Mucosa of descending colon (tissue), 3 donors: Measurements from ENCODE around the gene MOB3A. TPM values are rescaled to one million over a fixed set of nuclear protein-coding genes. Genes with fewer than 3 reads are reported as not detected.
A peak's percentile ranks its signal among the peaks of the same experiment; 100 is the strongest.

ENCODE experiments used
- ATAC-seq: fragments of 200-7000 bp; cut with Tn5 transposase; one replicate; pipeline ENCODE4 v1.9.1; 2020; ENCODE audit warnings: mild to moderate bottlenecking, moderate library complexity
- DNase-seq, 3 donors: peaks; one replicate each; pipeline ENCODE4 v3.0.0-alpha.2; 2020
- H3K36me3 ChIP-seq: fragments of 200-600 bp; one replicate; pipeline ENCODE4 v1.8.0; 2021; ENCODE audit warnings: low read depth, mild to moderate bottlenecking
- H3K4me1 ChIP-seq: fragments of 200-600 bp; one replicate; pipeline ENCODE4 v1.8.0; 2021; ENCODE audit warnings: low read depth, mild to moderate bottlenecking
- H3K4me3 ChIP-seq: fragments of 200-600 bp; one replicate; pipeline ENCODE4 v1.8.0; 2021; ENCODE audit warnings: mild to moderate bottlenecking
- H3K9me3 ChIP-seq: fragments of 200-600 bp; one replicate; pipeline ENCODE4 v1.8.0; 2021; ENCODE audit warnings: mild to moderate bottlenecking
- intact Hi-C, 2 donors: fragments of 100-400 bp; cut with DNase I in 1 of 2; cut with micrococcal nuclease in 1 of 2; formaldehyde crosslinking; loops; one replicate each; pipeline versions ENCODE4 v1.11.0 to v1.11.1; 2022; cut with DNase I, micrococcal nuclease
- total RNA-seq, 3 donors: library from RNA; stranded (reverse); fragmentation: NEBNext Ultra II Directional in 2 of 3; extraction: Animal tissue kit (Norgen Biotek cat#: 25700) in 2 of 3; gene quantifications; one replicate each; pipeline versions ENCODE4 v1.2.1 to v1.2.4, GENCODE V29; 2021 to 2023
- TF ChIP-seq, protein P1 (sequence below): fragments of 200-600 bp; IDR thresholded peaks from one replicate; pipeline ENCODE4 v1.8.0; 2022; ENCODE audit warnings: antibody characterized with exemption, mild to moderate bottlenecking
- donor health status: DM: no; HTN: no; CAD: no; lungs with moderate emphysema.
- donor health status: DM: no; HTN: no; CAD: no.
- donor health status: DM: no; HTN: yes; CAD: no.

MOB3A gene
- total RNA-seq, 3 donors from 2014 or later: 39.8 to 76.8 (median 43.7) TPM

DNA sequence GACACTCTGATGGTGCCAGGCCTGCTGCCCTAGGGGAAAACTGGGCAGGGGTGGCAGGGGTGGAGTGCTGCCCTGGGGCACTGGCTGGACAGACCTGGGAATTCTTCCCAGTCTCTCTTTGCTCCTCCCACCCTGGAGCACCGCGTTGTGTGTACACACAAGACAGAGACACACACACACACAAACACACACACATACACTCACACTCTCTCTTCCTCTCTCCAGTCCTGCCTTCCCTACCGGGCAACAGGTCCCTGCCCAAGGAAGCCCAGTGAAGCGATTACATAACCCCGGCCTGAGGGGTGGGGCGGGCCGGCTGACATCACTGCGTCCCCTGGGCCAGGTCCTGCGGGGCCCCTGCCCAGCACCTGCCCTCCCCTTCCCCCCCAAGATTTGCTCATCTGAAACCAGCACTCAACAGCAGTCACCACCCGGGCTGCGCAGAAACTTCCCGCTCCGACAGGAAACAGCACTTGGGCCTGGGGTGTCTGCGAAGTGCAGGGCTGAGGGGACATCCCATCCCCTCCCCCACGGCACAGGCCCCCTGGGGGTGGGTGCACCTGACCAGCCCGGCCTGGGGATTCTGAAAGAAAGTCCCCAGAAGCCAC is 46.3 kb downstream of the MOB3A start:
- no peaks in the 10 kb centered on the region for H3K36me3 ChIP-seq
- TF ChIP-seq, protein P1, sequence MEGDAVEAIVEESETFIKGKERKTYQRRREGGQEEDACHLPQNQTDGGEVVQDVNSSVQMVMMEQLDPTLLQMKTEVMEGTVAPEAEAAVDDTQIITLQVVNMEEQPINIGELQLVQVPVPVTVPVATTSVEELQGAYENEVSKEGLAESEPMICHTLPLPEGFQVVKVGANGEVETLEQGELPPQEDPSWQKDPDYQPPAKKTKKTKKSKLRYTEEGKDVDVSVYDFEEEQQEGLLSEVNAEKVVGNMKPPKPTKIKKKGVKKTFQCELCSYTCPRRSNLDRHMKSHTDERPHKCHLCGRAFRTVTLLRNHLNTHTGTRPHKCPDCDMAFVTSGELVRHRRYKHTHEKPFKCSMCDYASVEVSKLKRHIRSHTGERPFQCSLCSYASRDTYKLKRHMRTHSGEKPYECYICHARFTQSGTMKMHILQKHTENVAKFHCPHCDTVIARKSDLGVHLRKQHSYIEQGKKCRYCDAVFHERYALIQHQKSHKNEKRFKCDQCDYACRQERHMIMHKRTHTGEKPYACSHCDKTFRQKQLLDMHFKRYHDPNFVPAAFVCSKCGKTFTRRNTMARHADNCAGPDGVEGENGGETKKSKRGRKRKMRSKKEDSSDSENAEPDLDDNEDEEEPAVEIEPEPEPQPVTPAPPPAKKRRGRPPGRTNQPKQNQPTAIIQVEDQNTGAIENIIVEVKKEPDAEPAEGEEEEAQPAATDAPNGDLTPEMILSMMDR: no peak
- ATAC-seq (peak; percentile 66), DNase-seq (peak; percentile 88 to 92 (median 89))
- intact Hi-C loops: no loop called here
- peak overlapping the region; percentile 91 for H3K4me3 ChIP-seq
- H3K4me1 ChIP-seq: peaks cover 64% of the 10 kb centered on the region
- no peaks in the 10 kb centered on the region for H3K9me3 ChIP-seq

- no peaks in the 10 kb centered on the region for H3K9me3 ChIP-seq
- peak overlapping the region; percentile 91 for H3K4me3 ChIP-seq
- intact Hi-C loops: no loop called here
- DNase-seq (peak in 2 of 3 donors; percentile 48 to 73), ATAC-seq (no peak)
- H3K36me3 ChIP-seq: no peaks in the 10 kb centered on the region
- TF ChIP-seq, protein P1: no peak
- H3K4me1 ChIP-seq: peaks cover 65% of the 10 kb centered on the region
Observed at GRCh38 chr19:2048959-2049740, 47.0 kb downstream of the MOB3A start.

DNA sequence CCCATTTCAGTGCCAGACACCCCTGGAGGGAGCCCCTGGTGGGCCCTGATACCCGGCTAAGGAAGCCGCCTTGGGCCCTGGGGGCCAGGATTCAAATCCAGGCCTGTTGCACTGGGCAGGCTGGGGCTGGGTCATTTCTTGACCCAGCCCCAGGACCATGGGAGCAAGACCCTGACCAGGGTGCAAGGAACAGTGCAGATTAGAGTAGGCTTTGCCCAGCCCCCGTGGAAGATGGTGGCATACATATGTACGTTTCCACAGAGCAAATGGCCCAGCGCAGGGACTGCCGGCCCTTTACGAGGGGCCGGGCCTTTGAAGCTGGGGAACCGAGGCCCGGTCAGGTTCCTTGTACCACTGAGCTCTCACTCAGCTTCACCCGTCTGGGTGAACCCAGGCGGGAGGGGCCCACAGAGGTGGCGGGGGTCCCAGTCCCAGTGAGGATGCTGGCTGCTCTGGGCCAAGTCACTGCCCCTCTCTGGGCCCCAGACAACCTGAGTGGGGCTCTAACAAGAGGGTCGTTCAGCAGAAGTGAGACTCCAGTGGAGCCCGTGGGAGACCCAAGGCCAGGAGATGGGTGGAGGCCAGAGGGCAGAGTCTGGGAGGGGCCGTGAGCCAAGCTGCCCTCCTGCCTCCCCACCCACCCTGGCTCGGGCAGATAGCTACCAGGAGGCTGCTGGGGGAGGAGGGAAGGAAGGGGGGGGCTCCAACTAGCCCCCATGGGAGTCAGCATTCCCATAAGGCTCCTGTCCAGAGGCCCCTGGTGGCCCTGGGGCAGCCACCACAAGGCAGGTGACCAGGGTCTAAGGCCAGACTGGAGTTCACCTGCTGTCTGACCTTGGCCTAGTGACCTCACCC is 47.8 kb downstream of the MOB3A start:
- ATAC-seq: no peak
- Histone ChIP-seq H3K4me3 (no peak overlapping the region), H3K4me1 (peaks cover 66% of the 10 kb centered on the region), H3K36me3 (no peaks in the 10 kb centered on the region), H3K9me3 (no peaks in the 10 kb centered on the region)
- TF ChIP-seq, protein P1: no peak
- DNase-seq: peak in 2 of 3 donors; percentile 54 to 63
- intact Hi-C loops: no loop called here

DNA sequence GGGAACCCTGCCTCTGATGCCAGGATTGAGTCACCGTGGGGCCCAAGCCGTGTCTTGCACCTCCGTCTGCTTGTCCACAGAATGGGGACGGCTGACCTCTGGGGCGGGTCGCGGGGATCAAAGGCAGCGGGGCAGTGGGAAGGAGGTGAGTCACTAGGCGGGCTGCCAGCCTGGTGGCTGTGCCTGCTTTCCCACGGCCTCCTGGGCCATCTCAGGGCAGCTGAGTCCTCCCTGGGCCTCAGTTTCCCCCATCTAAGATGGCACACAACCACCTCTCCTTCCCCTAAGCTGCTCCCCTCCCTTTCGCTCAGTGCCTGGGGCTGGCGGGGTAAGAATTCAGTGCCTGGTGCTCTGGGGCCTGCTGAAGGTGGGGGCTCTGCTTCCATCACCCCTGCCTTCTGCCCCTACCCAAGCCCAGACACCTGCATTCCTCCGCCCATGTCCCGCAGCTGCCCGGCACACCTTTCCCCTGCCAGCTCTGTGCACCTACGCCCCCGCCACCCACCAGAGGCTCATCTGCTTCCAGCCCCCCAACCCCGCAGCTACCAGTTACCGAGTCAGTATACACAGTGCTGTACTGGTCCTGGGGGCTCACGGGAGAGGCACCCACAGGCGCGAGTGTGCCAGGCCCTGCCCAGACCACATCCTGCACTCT is 48.5 kb downstream of the MOB3A start:
- no peaks in the 10 kb centered on the region for H3K9me3 ChIP-seq
- TF ChIP-seq, protein P1: no peak
- intact Hi-C loops: no loop called here
- ATAC-seq (no peak), DNase-seq (peak in 2 of 3 donors; percentile 68 to 74)
- no peak overlapping the region for H3K4me3 ChIP-seq
- H3K36me3 ChIP-seq: no peaks in the 10 kb centered on the region
- H3K4me1 ChIP-seq: peaks cover 73% of the 10 kb centered on the region

DNA sequence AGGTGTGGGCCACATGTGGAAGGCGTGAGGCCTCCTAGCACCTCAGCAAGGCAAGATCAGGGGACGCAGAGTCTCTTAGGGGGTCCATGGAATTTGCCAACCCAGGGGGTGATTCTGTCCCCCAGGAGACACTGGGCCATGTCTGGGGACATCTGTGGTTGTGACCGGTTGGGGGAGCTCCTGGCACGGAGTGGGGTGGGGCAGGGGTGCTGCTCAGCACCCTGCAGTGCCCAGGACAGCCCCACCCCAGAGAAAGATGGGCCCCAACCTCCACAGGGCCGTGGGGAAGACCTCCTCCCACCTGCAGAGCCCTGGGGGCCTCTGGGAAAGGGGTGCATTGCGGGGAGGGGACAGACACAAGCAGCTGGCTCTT is 49.1 kb downstream of the MOB3A start:
- no peak for ATAC-seq

More for the DNA sequence above, 49.1 kb downstream of the MOB3A start:
- peaks cover 72% of the 10 kb centered on the region for H3K4me1 ChIP-seq
- intact Hi-C loops: no loop called here
- no peaks in the 10 kb centered on the region for H3K36me3 ChIP-seq
- DNase-seq: peak in 1 of 3 donors; percentile 54
- no peaks in the 10 kb centered on the region for H3K9me3 ChIP-seq
- H3K4me3 ChIP-seq: no peak overlapping the region
- TF ChIP-seq, protein P1: no peak
